CD4-positive, alpha-beta T cell treated with Interleukin-12 subunit alpha and Interleukin-12 subunit beta, for 1 hour (primary cell): ENCODE data around the gene AGAP3.

Source experiments
- DNase-seq: peaks from one replicate; pipeline ENCODE4 v3.0.0-alpha.2; 2020

Gene AGAP3

DNA sequence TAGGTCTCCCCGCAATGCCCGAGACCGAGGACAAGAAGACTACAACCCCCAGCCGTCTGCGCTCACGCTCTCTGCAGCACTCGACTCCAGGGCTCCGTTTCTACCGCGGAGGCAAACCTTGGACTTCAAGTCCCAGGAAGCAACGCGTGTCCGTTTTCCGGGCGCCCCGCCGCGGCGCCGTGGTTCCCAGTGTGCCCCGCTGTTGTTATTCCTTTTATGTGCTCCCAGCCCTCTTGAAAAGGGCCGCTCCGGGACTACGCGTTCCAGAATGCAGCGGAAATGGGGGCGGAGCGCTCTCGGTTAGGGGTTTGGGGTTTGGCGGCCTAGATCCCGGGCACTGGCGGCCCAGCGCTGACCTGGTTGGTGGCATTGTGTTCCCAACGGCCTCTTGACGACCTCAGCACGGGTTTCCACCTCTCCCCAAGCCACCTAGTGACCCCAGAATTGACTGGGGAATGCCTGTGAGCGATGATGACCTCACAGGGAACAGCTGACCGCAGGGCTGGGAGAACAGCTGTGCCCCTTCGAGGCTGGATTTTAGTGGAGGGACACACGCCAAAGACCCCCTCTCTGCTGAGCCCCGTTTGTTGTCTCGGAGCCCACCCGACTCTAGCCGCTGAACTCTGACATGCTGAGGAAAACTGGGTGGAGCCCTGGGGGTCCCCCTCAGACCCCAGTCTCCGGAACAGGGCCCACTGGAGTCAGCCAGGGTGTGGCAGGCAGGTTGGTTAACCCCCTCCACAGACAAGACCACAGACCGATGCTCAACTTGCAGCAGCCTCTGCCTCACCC, 28.1 kb upstream of the AGAP3 start:
- peak; percentile 98 for DNase-seq

DNA sequence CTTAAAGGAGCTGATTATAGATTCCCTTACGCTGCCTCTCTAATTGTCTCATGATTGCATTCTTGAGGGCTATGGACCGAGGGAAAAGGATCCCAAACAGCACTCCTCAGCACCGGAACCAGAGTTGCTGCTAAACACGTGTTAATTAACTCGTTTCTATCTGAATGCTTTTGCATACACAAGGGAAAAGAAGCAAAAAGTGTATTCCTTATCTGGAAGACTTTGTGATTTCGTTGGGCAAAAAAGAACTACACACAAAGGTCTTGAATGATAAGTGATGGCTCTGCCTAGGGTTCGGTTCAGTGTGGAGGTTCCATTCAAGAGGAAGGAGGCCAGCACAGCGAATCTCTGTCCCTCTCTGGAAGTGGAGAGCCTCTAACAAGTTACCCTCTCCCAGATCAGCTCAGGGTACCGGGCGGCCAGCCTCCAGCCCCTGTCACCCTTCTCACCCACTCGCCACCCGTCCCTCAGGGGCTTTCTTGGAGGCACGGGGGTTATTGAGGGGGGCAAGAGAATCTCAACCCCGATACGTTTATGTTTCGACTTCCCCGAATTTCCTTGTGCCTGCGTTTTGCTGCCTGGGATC, 27.4 kb upstream of the AGAP3 start:
- DNase-seq: peak; percentile 11

DNA sequence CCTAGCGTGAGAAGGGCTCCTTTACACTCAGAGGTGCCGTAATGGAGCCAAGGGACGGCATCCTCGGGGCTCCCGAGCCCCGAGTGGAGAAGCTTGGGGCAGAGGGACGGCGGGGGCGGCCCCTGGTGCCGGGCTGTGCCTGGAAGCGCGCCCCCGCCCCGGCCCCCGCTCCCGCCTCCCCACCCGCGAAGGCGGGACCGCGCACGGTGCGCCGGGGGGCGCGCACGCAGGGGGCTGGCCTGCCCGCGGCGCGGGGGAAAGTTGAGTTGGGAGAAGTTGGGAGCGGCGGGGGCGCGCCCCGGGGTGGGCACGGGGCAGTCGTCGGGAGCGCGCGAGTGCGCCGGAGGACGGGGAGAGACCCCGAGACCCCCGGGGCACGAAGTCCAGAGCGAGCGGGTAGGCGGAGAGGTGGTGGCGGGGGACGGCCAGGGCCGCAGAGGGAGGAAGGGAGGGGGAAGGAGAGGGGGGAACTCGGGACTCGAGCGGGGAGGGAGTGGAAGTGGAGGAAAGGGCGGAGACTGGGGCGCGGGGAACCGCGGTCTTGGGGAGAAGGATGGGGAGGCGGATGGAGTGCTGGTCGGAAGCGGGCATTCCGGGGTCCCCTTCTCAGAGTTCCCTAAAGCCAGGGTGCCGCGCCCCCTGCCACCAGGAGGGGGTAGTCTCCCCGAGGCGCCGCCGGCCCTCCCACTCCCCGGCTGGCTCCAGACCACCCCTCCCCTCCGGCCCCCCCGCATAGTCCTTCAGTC, 26.7 kb upstream of the AGAP3 start, which contains the start of gene SLC4A2:
SLC4A2 (plus strand) TSS at position 223 of the 746 bp plus-strand sequence. CDS start 2,399 bp downstream, outside the sequence.
- DNase-seq: peak; percentile 74

DNA sequence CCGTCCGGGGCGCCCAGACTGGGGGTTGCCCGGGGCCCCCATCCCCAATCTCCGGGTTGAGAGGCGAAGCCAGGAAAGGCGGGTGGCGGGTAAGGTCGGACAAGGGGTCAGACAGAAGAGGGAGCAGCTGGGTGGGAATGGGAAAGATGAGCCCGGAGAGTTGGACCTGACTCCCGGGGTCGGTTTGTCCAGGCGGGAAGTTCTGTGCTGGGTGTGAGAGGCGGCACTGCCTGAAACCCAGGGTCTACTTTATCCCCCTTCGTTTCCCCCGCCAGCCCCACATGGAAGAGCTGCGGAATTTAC, 26.2 kb upstream of the AGAP3 start:
- DNase-seq: no peak

DNA sequence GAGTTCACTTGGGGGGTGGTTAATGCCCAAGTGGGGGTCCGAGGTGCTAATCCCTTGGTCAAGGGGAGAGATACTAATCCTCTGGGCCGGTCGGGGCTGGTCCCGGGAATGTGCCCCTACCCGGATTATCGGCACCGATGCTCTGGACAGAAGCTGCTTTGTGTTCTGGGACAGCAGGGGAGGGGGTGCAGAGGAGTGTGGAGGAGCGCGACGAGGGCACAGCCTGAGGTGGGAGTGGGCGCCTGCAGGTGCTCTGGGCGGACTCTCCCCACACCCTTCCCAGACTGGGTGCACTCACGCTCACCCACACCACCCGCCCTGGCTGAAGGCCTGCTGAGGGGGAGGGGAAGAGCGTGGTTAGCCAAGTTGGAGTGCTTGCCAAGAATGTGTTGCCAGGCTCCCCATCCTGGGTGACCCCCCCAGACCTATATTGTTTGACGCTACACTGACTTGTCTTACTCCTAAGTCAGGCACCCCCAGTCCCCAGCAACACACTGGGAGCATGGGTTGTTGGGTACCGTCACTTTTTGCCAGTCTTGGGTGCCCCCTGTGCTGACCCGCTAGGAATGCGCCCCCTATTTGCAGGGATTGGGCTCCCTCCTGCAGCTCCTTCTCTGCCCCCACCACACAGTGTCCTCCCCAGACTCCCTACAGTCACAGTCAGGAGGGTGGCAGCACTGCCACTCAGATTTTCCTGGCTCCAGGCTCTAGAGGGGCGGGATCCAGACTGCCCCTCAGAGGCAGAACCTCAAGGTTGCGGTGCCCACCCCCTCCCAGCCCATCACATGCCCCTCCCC, 25.7 kb upstream of the AGAP3 start:
- DNase-seq: peak; percentile 10

DNA sequence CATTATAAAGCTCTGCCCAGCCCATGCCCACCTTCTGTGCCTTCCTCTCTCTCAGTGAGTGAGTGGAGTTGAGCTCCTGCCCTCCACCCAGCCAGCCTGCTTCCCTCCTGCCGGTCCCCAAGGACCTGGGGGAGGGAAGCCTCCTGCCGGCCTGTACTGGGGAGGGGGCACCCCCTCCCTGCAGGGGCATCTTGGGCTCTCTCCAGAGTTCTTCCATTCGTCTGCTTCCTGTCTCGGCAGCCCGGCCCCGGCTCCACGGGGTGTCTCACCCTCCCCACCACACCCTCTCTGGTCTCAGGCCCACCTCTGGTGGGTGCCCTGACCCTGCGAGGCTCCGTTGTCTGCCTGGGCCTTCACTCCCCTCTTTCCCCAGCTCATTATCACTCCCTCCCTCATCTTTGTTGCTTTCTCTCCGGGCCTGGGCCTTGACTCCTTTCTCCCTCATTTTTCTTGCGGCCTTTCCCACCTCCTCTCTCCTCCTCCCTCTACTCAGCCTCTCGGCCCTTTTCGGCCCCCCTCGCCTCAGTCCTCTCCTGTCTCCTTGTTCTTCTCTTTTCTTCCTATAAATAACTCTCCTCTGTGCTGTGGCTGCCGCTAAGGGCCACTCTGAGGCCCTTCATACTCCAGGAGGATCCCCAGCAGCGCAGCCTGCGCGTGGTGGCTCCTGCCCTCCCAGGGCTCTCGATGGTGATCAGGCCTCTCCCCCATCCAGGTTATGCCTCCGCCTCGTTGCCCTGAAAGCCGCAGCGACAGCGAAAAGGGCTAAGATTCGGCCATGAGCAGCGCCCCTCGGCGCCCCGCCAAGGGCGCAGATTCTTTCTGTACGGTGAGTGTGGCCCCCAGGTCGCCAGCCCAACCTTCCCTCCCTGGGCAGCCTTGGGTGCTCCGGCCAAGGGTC, 24.8 kb upstream of the AGAP3 start:
- DNase-seq: no peak

DNA sequence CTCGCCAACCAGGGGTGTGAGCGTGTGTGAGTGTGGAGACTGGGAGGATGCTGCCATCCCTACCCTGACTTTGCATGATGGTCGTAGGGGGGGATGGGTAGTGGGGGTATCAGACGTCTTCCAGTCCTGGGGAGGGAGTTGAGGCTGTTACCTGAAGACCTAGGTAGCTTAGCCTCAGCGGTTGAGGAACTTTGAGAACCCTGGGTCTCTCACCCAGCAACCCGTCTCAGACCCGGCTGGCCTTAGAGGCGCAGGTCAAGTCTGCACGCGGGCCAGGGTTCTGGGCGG, 24.2 kb upstream of the AGAP3 start:
- no peak for DNase-seq

DNA sequence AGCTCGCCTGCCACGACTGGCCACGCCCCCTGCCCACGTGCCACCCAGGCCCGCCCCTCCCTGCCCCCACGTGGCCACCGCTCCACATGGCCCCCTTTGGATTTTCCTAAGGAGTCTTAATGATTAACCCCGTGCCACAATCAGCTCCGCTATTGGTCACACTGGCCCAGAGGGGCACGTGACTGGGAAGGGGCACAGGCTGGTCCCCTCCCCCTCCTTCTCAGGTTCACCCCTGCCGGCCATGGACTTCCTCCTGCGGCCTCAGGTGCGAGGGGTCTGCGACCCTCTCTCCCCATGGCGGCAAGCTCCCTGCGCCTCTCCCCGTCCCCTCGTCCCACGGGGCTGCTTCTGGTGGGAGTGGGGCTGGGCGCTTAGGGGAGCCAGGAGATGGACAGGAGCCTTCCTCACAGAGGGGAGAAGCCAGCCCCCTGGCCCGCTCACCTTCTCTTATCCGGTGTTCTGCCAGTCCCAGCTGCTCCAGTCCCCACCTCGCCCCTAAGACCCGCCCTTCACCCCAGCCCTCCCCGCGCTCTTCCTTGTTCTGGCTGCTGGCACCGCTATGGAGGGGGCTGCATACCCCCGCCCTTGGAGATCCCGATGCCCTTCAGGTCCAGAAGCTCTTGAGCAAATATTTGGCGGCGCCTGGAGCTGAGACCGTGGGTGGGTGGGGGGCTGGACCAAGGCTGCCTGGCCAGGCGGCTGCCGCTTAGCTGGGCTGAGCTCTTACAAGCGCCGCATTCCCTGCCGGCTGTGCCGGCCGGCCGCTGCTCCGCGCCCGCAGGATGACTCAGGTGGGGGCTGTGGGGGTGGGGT, 23.7 kb upstream of the AGAP3 start:
- DNase-seq: no peak

DNA sequence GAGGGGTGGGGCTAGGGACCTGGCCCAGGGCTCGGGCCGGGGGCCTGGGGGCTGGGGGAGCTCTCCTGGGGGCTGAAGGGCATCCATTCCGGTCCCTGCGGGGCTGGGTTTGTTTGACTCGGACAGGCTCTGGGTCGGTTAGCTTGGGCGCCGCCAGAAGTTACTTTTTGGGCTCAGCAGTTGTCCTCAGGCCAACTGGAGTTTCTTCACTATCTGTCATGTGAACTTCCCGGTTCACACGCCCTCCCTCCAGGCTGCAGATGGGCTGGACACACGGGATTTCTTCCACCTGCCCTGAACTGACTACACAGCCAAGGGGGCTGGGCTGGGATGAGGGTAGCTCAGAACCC, 23.1 kb upstream of the AGAP3 start:
- no peak for DNase-seq

DNA sequence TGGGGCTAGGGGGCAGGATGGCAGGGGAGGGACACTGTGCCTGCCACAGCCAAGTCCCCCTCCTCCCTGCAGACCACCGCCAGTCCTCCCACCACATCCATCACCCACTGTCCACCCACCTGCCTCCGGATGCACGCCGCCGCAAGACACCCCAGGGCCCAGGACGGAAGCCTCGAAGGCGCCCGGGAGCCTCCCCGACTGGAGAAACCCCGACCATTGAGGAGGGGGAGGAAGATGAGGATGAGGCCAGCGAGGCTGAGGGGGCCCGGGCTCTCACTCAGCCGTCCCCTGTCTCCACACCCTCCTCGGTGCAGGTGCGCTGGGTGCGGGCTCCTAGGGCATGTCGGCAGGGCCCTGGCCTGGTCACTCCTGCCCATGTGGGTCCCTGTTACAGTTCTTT, 21.8 kb upstream of the AGAP3 start:
- DNase-seq: no peak

DNA sequence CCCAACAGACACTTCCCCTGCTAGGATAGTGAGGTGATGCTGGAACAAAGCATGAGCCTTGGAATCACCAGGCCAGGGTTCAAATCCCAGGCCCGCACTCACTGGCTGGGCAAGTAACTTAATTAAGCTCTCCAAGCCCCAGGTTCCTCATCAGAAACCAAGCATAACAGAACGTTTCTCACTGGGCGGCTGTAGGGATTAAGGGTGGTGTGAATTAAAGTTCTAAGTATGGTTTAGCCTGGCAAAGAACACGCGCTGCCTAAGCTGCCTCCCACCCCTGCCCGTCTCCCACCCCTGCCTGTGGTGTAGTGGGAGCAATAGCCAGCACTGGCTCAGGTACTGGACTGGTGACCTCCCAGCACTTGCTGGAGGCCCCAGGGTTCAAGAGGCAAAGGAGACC, 21.3 kb upstream of the AGAP3 start:
- DNase-seq: no peak

DNA sequence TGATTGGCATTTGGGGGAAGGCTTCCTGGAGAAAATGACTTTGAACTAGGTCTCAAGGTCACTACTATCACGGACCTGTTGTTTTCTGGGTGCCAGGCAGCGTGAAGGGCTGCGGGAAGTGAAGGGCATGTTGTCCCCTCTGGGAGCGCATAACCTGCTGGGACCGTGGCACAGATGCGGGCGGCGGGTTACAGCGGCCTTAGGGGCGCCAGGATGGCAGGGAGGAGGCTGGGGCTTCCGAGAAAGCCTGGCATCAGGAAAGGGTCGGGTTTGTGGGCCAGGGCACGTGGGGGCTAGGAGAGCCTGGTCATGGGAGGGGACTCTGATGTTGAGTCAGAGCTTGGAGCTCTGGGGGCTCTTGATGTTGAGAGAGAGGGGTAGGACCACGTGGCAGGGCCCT, 20.8 kb upstream of the AGAP3 start:
- no peak for DNase-seq

DNA sequence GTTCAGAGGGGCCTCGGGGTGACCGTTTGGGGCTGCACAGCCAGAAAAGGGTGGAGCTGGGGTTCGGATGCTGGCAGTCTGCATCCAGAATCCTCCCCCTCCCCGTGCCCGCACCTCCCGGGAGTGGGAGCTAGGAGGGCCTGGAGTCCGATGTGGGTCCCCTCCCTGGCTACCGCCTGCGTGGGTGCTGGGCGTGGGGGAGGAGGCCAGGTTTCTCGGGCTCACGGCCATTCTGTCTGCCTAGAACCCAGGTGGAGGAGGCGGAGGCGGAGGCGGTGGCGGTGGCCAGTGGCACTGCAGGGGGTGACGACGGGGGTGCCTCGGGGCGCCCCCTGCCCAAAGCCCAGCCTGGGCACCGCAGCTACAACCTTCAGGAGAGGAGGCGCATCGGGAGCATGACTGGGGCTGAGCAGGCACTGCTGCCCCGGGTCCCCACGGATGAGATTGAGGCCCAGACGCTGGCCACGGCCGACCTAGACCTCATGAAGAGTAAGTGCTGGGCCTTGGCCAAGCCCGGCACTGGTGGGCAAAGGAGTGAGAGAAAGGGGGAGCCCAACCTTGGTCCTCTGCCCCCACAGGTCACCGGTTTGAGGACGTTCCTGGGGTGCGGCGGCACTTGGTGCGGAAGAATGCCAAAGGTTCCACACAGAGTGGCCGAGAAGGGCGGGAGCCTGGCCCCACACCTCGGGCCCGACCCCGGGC, 19.9 kb upstream of the AGAP3 start:
- no peak for DNase-seq

DNA sequence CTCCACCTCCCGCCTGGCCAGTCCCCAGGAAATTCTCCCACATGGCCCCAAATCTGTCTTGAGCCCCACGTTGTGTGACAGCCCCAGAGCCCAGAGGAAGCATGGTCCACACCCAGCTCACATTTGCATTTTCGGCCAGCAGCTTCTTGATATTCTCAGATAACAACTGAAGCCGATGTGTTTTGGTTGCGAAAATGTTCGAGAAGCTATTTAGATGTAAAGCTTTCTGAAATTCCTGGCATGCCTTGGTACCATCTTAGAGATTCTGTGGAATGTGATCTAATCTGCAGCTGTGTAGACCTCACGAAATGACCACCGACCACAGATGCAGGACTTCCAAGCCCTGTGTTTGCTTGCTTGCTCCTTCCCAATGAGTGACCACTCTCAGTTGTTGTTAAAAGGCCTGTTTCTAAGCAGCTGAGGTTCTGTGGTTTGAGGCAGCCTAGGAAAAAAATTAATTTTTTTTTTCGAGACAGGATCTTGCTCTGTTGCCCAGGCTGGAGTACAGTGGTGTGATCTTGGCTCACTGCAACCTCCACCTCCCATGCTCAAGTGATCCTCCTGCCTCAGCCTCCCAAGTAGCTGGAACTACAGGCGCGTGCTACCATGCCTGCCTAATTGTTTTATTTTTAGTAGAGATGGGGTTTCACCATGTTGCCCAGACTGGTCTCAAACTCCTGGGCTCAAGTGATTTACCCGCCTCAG, 18.1 kb upstream of the AGAP3 start:
- no peak for DNase-seq

DNA sequence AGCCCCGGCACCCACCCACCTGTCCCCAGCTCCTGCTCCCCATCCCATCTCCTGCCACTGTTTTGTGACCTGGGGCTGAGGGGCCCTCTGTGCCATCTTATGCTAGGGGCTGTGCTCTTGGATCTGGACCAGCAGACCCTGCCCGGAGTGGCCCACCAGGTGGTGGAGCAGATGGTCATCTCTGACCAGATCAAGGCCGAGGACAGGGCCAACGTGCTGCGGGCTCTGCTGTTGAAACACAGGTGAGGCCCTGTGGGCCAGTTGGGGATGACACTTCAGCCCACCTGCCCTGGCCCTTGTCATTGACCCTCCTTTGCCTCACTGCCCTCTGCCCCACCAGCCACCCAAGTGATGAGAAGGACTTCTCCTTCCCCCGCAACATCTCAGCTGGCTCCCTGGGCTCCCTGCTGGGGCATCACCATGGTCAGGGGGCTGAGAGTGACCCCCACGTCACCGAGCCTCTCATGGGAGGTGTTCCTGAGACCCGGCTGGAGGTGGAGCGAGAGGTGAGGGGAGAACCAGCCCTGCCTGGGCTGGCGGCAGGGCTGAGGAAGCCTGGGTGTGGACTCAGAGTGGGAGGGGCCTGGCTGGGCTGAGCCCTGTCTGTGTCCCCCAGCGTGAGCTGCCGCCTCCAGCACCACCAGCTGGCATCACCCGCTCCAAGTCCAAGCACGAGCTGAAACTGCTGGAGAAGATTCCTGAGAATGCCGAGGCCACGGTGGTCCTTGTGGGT, 16.3 kb upstream of the AGAP3 start:
- no peak for DNase-seq

DNA sequence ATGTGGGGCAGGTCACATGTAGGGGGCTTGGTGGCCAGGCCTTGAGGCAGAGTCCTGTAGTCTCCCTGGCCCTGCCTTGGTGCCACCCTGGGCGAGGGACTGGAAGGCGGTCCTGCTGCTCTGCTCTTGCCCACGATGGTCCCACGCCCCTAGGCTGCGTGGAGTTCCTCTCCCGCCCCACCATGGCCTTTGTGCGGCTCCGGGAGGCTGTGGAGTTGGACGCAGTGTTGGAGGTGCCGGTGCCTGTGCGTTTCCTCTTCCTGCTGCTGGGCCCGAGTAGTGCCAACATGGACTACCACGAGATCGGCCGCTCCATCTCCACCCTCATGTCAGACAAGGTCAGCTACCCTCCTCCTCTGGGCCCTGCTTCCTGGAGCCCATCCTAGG, 15.7 kb upstream of the AGAP3 start:
- no peak for DNase-seq

DNA sequence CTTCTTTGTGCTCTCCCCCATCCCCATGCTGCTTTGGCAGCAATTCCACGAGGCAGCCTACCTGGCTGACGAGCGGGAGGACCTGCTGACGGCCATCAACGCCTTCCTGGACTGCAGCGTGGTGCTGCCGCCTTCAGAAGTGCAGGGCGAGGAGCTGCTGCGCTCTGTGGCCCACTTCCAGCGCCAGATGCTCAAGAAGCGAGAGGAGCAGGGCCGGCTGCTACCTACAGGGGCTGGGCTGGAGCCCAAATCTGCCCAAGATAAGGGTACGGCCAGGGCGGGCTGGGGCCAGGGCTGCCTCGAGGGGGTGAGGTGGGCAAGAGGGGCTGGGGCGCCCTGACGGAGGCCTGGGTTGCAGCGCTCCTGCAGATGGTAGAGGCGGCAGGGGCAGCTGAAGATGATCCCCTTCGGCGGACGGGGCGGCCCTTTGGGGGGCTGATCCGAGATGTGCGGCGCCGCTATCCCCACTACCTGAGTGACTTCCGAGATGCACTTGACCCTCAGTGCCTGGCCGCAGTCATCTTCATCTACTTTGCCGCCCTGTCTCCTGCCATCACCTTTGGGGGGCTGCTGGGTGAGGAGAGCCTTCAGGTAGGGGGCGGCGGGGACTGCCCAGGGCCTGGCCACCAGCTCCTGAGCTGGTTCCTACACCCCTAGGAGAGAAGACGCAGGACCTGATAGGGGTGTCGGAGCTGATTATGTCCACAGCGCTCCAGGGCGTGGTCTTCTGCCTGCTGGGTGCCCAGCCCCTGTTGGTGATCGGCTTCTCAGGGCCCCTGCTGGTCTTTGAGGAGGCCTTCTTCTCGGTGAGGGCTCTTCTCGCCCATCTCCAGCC, 15.0 kb upstream of the AGAP3 start:
- DNase-seq: no peak

DNA sequence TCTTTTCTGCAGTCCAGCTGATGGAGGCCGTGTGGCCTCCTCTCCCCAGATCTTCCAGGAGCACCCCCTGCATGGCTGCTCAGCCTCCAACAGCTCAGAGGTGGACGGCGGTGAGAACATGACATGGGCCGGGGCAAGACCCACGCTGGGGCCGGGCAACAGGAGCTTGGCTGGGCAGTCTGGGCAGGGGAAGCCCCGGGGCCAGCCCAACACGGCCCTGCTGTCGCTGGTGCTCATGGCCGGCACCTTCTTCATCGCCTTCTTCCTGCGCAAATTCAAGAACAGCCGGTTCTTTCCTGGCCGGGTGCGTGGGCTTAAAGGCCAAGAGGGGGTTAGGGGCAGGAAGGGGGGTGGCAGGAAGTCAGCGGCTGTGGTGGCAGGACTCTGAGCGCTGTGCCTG, 12.3 kb upstream of the AGAP3 start:
- DNase-seq: no peak
